Breast epithelium (tissue), 4 donors: ENCODE data around the gene TMEM86B. TPM values are rescaled to one million over a fixed set of nuclear protein-coding genes. Genes with fewer than 3 reads are reported as not detected.

Experiments used
- DNase-seq, 2 donors: peaks; one replicate each; pipeline ENCODE4 v3.0.0-alpha.2; 2019; ENCODE audit warnings: low spot score in 2 of 2
- H3K27ac ChIP-seq, 2 donors: fragments of 200-600 bp; sonication (generic) in 1 of 2; one replicate each; pipeline ENCODE4 v1.5.1; 2016 to 2019; ENCODE audit warnings: mild to moderate bottlenecking in 1 of 2
- H3K27me3 ChIP-seq, 2 donors: fragments of 200-600 bp; sonication (generic) in 1 of 2; one replicate each; pipeline versions ENCODE4 v1.5.1 to v1.6.0; 2017 to 2019; ENCODE audit warnings: control low read depth in 1 of 2, mild to moderate bottlenecking in 1 of 2
- H3K36me3 ChIP-seq: fragments of 200-600 bp; one replicate; pipeline ENCODE4 v1.5.1; 2019
- H3K4me1 ChIP-seq, 2 donors: fragments of 200-600 bp; sonication (generic); one replicate each; pipeline ENCODE4 v1.5.1; 2016 to 2019; ENCODE audit warnings: control low read depth in 1 of 2
- H3K4me3 ChIP-seq, 3 donors: fragments of 200-600 bp; sonication (generic); 1 replicate in 2 of 3; 2 replicates in 1 of 3; pipeline ENCODE4 v1.5.1; 2016 to 2019; ENCODE audit warnings: mild to moderate bottlenecking in 3 of 3, moderate library complexity in 2 of 3
- H3K9me3 ChIP-seq, 2 donors: fragments of 200-600 bp; sonication (generic) in 1 of 2; one replicate each; pipeline ENCODE4 v1.5.1; 2016 to 2019; ENCODE audit warnings: control low read depth in 1 of 2
- CTCF ChIP-seq, 3 donors: fragments of 450-650 bp; IDR thresholded peaks; one replicate each; pipeline ENCODE4 v1.5.1; 2016 to 2017; ENCODE audit warnings: antibody characterized with exemption in 3 of 3, mild to moderate bottlenecking in 3 of 3, moderate library complexity in 3 of 3
- POLR2A ChIP-seq: fragments of 450-650 bp; IDR thresholded peaks from one replicate; pipeline ENCODE4 v1.6.1; 2016; ENCODE audit warnings: antibody characterized with exemption, mild to moderate bottlenecking, moderate library complexity
- POLR2AphosphoS5 ChIP-seq, 3 donors: sonication (generic); formaldehyde crosslinking; IDR thresholded peaks; one replicate each; pipeline ENCODE4 v1.6.1; 2017; ENCODE audit warnings: antibody characterized with exemption in 3 of 3
- intact Hi-C: fragments of 100-400 bp; cut with DNase I; formaldehyde crosslinking; loops from one replicate; pipeline ENCODE4 v1.15.1; 2023; ENCODE audit warnings: low total_unique reads
- total RNA-seq, 3 donors: library from RNA; depleted of rRNA; stranded (reverse); fragments of >200 nt; gene quantifications; one replicate each; pipeline ENCODE4 v1.1.0, GENCODE V29; 2016

The TMEM86B gene
- total RNA-seq, 3 donors from 2014 or later, result 0.80 to 3.6 (median 1.6) TPM

GRCh38 chr19:55178781-55179599, 49.6 kb downstream of the TMEM86B start:
- intact Hi-C loops, result loop anchor here (10.0 kb wide), 1 partner anchor 1476 kb away; no protein-coding TSS in a partner anchor
- TF ChIP-seq POLR2A (no peak), CTCF (IDR thresholded peaks at IDR 0.05) (no peak), POLR2AphosphoS5 (IDR thresholded peaks at IDR 0.05) (no peak)
- Histone ChIP-seq H3K27ac (no peak overlapping the region), H3K9me3 (no peaks in the 10 kb centered on the region), H3K4me1 (peaks cover 0 to 4% of the 10 kb centered on the region in 2 donors), H3K4me3 (peak overlapping the region in 2 of 3 donors; percentile 30 to 56), H3K27me3 (peaks cover 5 to 89% of the 10 kb centered on the region in 2 donors), H3K36me3 (no peaks in the 10 kb centered on the region)
- no peak for DNase-seq

Other genes starting within 250 kb of the TMEM86B start
- not detected for gene GP6, start 190.5 kb downstream of the TMEM86B start, total RNA-seq
- gene RDH13, start 165.6 kb downstream of the TMEM86B start, total RNA-seq, result 10 to 100 TPM; 11.4 to 33.4 (median 22.3) TPM
- 10 to 100 TPM in 2 of 3 donors, 1 to 10 TPM in 1; 2.4 to 51.1 (median 50.1) TPM for gene EPS8L1, start 152.9 kb downstream of the TMEM86B start, total RNA-seq
- gene PPP1R12C, start 111.1 kb downstream of the TMEM86B start, total RNA-seq, result 100 to 1,000 TPM in 1 of 3 donors, 10 to 100 TPM in 2; 68.3 to 148 (median 91.7) TPM
- gene TNNT1, start 79.6 kb downstream of the TMEM86B start, total RNA-seq, result 1 to 10 TPM in 2 of 3 donors, not detected in 1; 3.7 to 7.2 TPM
- gene TNNI3, start 71.0 kb downstream of the TMEM86B start, total RNA-seq, result 1 to 10 TPM in 1 of 3 donors, not detected in 2; 2.6 TPM
- gene DNAAF3, start 62.1 kb downstream of the TMEM86B start, total RNA-seq, result 1 to 10 TPM in 2 of 3 donors, not detected in 1; 4.7 to 4.9 TPM
- under 1 TPM in 1 of 3 donors, not detected in 2; under 0.01 TPM for gene SYT5, start 48.5 kb downstream of the TMEM86B start, total RNA-seq
- 10 to 100 TPM in 1 of 3 donors, 1 to 10 TPM in 1, under 1 TPM in 1; 0.73 to 10.2 (median 2.1) TPM for gene PTPRH, start 19.3 kb downstream of the TMEM86B start, total RNA-seq
- 10 to 100 TPM; 23.8 to 31.5 (median 28.2) TPM for gene PPP6R1, start 30.3 kb upstream of the TMEM86B start, total RNA-seq
- gene HSPBP1, start 51.3 kb upstream of the TMEM86B start, total RNA-seq, result 10 to 100 TPM; 13.3 to 36.1 (median 32.6) TPM
- gene BRSK1, start 55.2 kb upstream of the TMEM86B start, total RNA-seq, result 1 to 10 TPM in 2 of 3 donors, not detected in 1; 2.5 to 4.6 TPM
- gene TMEM150B, start 96.6 kb upstream of the TMEM86B start, total RNA-seq, result 10 to 100 TPM in 1 of 3 donors, 1 to 10 TPM in 2; 1.6 to 11.8 (median 3.1) TPM
- 10 to 100 TPM in 2 of 3 donors, 1 to 10 TPM in 1; 6.1 to 20.8 (median 18.4) TPM for gene KMT5C, start 111.1 kb upstream of the TMEM86B start, total RNA-seq
- gene COX6B2, start 126.0 kb upstream of the TMEM86B start, total RNA-seq, result 1 to 10 TPM in 1 of 3 donors, under 1 TPM in 1, not detected in 1; 0.73 to 1.3 TPM
- not detected for gene GARIN5B, start 134.5 kb upstream of the TMEM86B start, total RNA-seq
- 1 to 10 TPM in 1 of 3 donors, under 1 TPM in 1, not detected in 1; 0.29 to 1.3 TPM for gene IL11, start 141.7 kb upstream of the TMEM86B start, total RNA-seq
- gene TMEM190, start 148.1 kb upstream of the TMEM86B start, total RNA-seq, result not detected
- gene TMEM238, start 155.5 kb upstream of the TMEM86B start, total RNA-seq, result 10 to 100 TPM in 1 of 3 donors, 1 to 10 TPM in 2; 4.5 to 12.7 (median 9.8) TPM
- 100 to 1,000 TPM; 462 to 673 (median 471) TPM for gene RPL28, start 157.2 kb upstream of the TMEM86B start, total RNA-seq
- 1 to 10 TPM; 7.2 to 9.0 (median 8.9) TPM for gene UBE2S, start 179.0 kb upstream of the TMEM86B start, total RNA-seq
- gene SHISA7, start 214.5 kb upstream of the TMEM86B start, total RNA-seq, result under 1 TPM in 1 of 3 donors, not detected in 2; 0.29 TPM
- 10 to 100 TPM; 42.7 to 71.5 (median 57.0) TPM for gene ISOC2, start 232.9 kb upstream of the TMEM86B start, total RNA-seq
- gene C19orf85, start 236.0 kb upstream of the TMEM86B start, total RNA-seq, result not detected
- 1 to 10 TPM; 2.1 to 4.4 (median 4.3) TPM for gene ZNF628, start 247.9 kb upstream of the TMEM86B start, total RNA-seq